ENCODE measurements around the gene ICAM5. TPM values are rescaled to one million over a fixed set of nuclear protein-coding genes. Genes with fewer than 3 reads are reported as not detected.

The ICAM5 gene
- total and polyA plus RNA-seq, 10 of the 15 experiments (the other 5 are each of a cell fraction or from before 2014, with no cell fraction given): 0.14 to 4.6 (median 0.94) TPM; not detected in 2

- TF ChIP-seq BCL3 (IDR thresholded peaks at IDR 0.05; ENCODE audit: borderline replicate concordance, insufficient read depth, low read depth, low read length, poor library complexity, severe bottlenecking) (peak; percentile 49), PKNOX1 (IDR thresholded peaks at IDR 0.05) (no peak), REST (IDR thresholded peaks at IDR 0.05; ENCODE audit: low read depth, low read length) (no peak), BCL11A (IDR thresholded peaks at IDR 0.05; ENCODE audit: low read depth, low read length) (no peak), PML (IDR thresholded peaks at IDR 0.05; ENCODE audit: low read length) (no peak), CBX3 (IDR thresholded peaks at IDR 0.05; ENCODE audit: borderline replicate concordance, low read depth) (no peak), MXI1 (IDR thresholded peaks at IDR 0.05; ENCODE audit: low read depth, low read length) (peak; percentile 42; the same call in 1 of the 2 replicates), IRF4 (IDR thresholded peaks at IDR 0.05; ENCODE audit: low read depth, low read length) (no peak), IKZF1 (conservative IDR thresholded peaks at IDR 0.05) (peak; percentile 52; the same call in 1 of the 2 replicates), SMAD1 (IDR thresholded peaks at IDR 0.05; ENCODE audit: low read depth, partially characterized antibody) (no peak), NKRF (conservative IDR thresholded peaks at IDR 0.05) (peak; percentile 39; the same call in 1 of the 2 replicates), POLR2AphosphoS2 (IDR thresholded peaks at IDR 0.05; ENCODE audit: low read depth, low read length) (0 out of 2 replicates have a peak, but pooled peaks have one; percentile 40), PAX5 (IDR thresholded peaks at IDR 0.05; ENCODE audit: borderline replicate concordance, low read depth, low read length) (peak; percentile 45; the same call in 1 of the 2 replicates), POLR2AphosphoS5 (IDR thresholded peaks at IDR 0.05; ENCODE audit: low read length) (peak; percentile 76), BACH1 (IDR thresholded peaks at IDR 0.05; ENCODE audit: borderline replicate concordance) (peak; percentile 25; the same call in 1 of the 2 replicates), TAF1 (IDR thresholded peaks at IDR 0.05; ENCODE audit: borderline replicate concordance, low read depth, low read length) (no peak), NBN (IDR thresholded peaks at IDR 0.05) (0 out of 2 replicates have a peak, but pooled peaks have one; percentile 55), MAX (IDR thresholded peaks at IDR 0.05; ENCODE audit: low read depth, low read length) (peak; percentile 58; the same call in 1 of the 2 replicates), CHD4 (IDR thresholded peaks at IDR 0.05) (no peak), ZNF622 (IDR thresholded peaks at IDR 0.05) (no peak), TBL1XR1 (IDR thresholded peaks at IDR 0.05; ENCODE audit: low read depth, low read length) (peak; percentile 46), NFYA (IDR thresholded peaks at IDR 0.05; ENCODE audit: borderline replicate concordance, low read depth, low read length) (no peak)
Observed at GRCh38 chr19:10339380-10339960, 49.7 kb downstream of the ICAM5 start, which contains the start of gene ICAM3 (continued).

All from GM12878 (cell line).